Keratinocyte (primary cell): ENCODE results near the gene ALK. TPM values are rescaled to one million over a fixed set of nuclear protein-coding genes. Genes with fewer than 3 reads are reported as not detected.

Experiments
- DNase-seq: peaks from one replicate; pipeline ENCODE4 v3.0.0-alpha.2; 2011; ENCODE audit warnings: low read depth, missing footprints, low spot score
- FAIRE-seq: peaks from 2 replicates; lab custom pipeline; 2011; peaks lifted over from hg19 to GRCh38; lab: Jason Lieb, UNC
- H2AFZ ChIP-seq: 2 replicates; pipeline ENCODE4 v1.6.0; 2012; ENCODE audit warnings: low read length, control low read depth, inconsistent platforms; ENCODE audit not compliant: control insufficient read depth
- H3K27ac ChIP-seq: 2 replicates; pipeline ENCODE4 v1.5.1; 2011; ENCODE audit warnings: low read length; ENCODE audit not compliant: control insufficient read depth, insufficient read depth
- H3K27me3 ChIP-seq: 3 replicates; pipeline ENCODE4 v1.6.0; 2011; ENCODE audit warnings: low read length; ENCODE audit not compliant: control insufficient read depth, insufficient read depth; ENCODE audit errors: extremely low read depth
- H3K36me3 ChIP-seq, 2 experiments: 2 replicates in 1 of 2; 3 replicates in 1 of 2; pipeline ENCODE4 v1.5.1; 2011; ENCODE audit warnings: low read length in 2 of 2, mild to moderate bottlenecking in 1 of 2; ENCODE audit not compliant: control insufficient read depth in 2 of 2, insufficient read depth in 2 of 2; ENCODE audit errors: extremely low read depth in 1 of 2
- H3K4me1 ChIP-seq: 3 replicates; pipeline ENCODE4 v1.5.1; 2011; ENCODE audit warnings: low read length; ENCODE audit not compliant: control insufficient read depth, insufficient read depth; ENCODE audit errors: extremely low read depth
- H3K4me2 ChIP-seq: 3 replicates; pipeline ENCODE4 v1.6.0; 2011; ENCODE audit warnings: low read depth, low read length; ENCODE audit not compliant: control insufficient read depth, insufficient read depth; ENCODE audit errors: extremely low read depth
- H3K4me3 ChIP-seq, 3 experiments: fragments of 200-600 bp in 1 of 3; sonication (generic) in 1 of 3; 2 replicates in 2 of 3; 3 replicates in 1 of 3; pipeline ENCODE4 v1.5.1; 2011 to 2016; ENCODE audit warnings: low read length in 3 of 3, mild to moderate bottlenecking in 3 of 3, control low read depth in 2 of 3, inconsistent platforms in 1 of 3, low read depth in 1 of 3, mixed read lengths in 1 of 3, mixed run types in 1 of 3, moderate library complexity in 1 of 3; ENCODE audit not compliant: control insufficient read depth in 2 of 3, insufficient read depth in 2 of 3; ENCODE audit errors: extremely low read depth in 1 of 3
- H3K79me2 ChIP-seq: 2 replicates; pipeline ENCODE4 v1.6.0; 2012; ENCODE audit warnings: low read length; ENCODE audit not compliant: control insufficient read depth, insufficient read depth
- H3K9ac ChIP-seq: 3 replicates; pipeline ENCODE4 v1.6.0; 2011; ENCODE audit warnings: low read length; ENCODE audit not compliant: control insufficient read depth, insufficient read depth; ENCODE audit errors: extremely low read depth
- H3K9me1 ChIP-seq: 3 replicates; pipeline ENCODE4 v1.6.0; 2011; ENCODE audit warnings: low read length; ENCODE audit not compliant: control insufficient read depth, insufficient read depth; ENCODE audit errors: extremely low read depth
- H3K9me3 ChIP-seq: 2 replicates; pipeline ENCODE4 v1.5.1; 2012; ENCODE audit warnings: low read depth, low read length; ENCODE audit not compliant: control insufficient read depth
- H4K20me1 ChIP-seq: 3 replicates; pipeline ENCODE4 v1.6.0; 2011; ENCODE audit warnings: low read length; ENCODE audit not compliant: control insufficient read depth, insufficient read depth; ENCODE audit errors: extremely low read depth
- EZH2 ChIP-seq: IDR thresholded peaks from one replicate; pipeline ENCODE4 v1.6.1; 2012; ENCODE audit warnings: inconsistent platforms, mild to moderate bottlenecking, low read length, moderate library complexity
- dilution Hi-C: fragments of 300-500 bp; cut with MboI; formaldehyde crosslinking; loops from one replicate; pipeline ENCODE4 v1.7.0; 2020; ENCODE audit warnings: low sequenced_read_pairs; ENCODE audit not compliant: extremely low pct_ligation_motif_present
- polyA plus RNA-seq, 5 experiments: library from polyadenylated mRNA; depleted of rRNA in 3 of 5; stranded (reverse) in 3 of 5; stranded (forward) in 1 of 5; unstranded in 1 of 5; fragments of >200 nt; gene quantifications; 1 replicate in 1 of 5; 2 replicates in 3 of 5; 3 replicates in 1 of 5; pipeline versions ENCODE4 v1.2.1 to v1.2.3, GENCODE V29; 2011 to 2012; ENCODE audit warnings: missing spikeins in 2 of 5, low read depth in 1 of 5, low replicate concordance in 1 of 5
- TF ChIP-seq, protein P1 (sequence below), 3 experiments: IDR thresholded peaks in 1 of 3; conservative IDR thresholded peaks in 1 of 3; optimal IDR thresholded peaks in 1 of 3; 2 replicates in 2 of 3; 3 replicates in 1 of 3; pipeline versions ENCODE3 to v1.5.1; 2011; ENCODE audit warnings: low read length in 3 of 3, mild to moderate bottlenecking in 3 of 3, moderate library complexity in 2 of 3, control low read depth in 1 of 3, inconsistent platforms in 1 of 3; ENCODE audit not compliant: insufficient read depth in 2 of 3; ENCODE audit errors: extremely low read depth in 1 of 3

The ALK gene
- polyA plus RNA-seq, 1 donor (not counting 4 experiments of a cell fraction or from before 2014, with no cell fraction given): not detected

DNA sequence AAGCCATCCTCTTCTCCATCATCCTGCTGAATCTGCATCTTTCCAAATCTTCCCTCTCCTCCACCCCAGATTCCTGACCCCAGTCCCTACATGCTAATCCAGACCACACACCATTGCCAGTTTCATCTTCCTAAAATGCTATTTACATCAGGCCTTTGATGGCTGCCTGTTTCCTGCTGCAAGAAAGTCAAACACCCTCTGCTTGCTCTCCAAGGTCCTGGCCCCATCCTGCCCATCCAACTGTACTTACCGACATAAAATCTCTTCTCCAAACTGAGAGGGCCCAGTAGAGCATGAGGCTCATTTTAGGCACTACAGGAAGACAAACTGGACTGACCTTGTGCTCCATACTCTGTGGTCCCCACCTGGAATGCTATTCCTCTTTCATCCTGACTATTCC, 19.0 kb downstream of the ALK start:
- H3K9me1 ChIP-seq: no peaks in the 10 kb centered on the region
- FAIRE-seq (no peak), DNase-seq (no peak)
- H3K27ac ChIP-seq: no peak overlapping the region
- peaks cover 16% of the 10 kb centered on the region for H3K27me3 ChIP-seq
- dilution Hi-C loops: no loop called here
- no peak overlapping the region for H3K4me3 ChIP-seq
- H3K36me3 ChIP-seq: no peaks in the 10 kb centered on the region
- H3K4me1 ChIP-seq: no peaks in the 10 kb centered on the region
- H3K4me2 ChIP-seq: no peak overlapping the region
- H3K79me2 ChIP-seq: no peaks in the 10 kb centered on the region
- H2AFZ ChIP-seq: no peak overlapping the region
- H4K20me1 ChIP-seq: no peaks in the 10 kb centered on the region
- H3K9ac ChIP-seq: no peak overlapping the region
- TF ChIP-seq, protein P1, sequence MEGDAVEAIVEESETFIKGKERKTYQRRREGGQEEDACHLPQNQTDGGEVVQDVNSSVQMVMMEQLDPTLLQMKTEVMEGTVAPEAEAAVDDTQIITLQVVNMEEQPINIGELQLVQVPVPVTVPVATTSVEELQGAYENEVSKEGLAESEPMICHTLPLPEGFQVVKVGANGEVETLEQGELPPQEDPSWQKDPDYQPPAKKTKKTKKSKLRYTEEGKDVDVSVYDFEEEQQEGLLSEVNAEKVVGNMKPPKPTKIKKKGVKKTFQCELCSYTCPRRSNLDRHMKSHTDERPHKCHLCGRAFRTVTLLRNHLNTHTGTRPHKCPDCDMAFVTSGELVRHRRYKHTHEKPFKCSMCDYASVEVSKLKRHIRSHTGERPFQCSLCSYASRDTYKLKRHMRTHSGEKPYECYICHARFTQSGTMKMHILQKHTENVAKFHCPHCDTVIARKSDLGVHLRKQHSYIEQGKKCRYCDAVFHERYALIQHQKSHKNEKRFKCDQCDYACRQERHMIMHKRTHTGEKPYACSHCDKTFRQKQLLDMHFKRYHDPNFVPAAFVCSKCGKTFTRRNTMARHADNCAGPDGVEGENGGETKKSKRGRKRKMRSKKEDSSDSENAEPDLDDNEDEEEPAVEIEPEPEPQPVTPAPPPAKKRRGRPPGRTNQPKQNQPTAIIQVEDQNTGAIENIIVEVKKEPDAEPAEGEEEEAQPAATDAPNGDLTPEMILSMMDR (optimal IDR thresholded peaks at IDR 0.05 in 1 of 3, IDR thresholded peaks at IDR 0.05 in 1 of 3, conservative IDR thresholded peaks at IDR 0.05 in 1 of 3; ENCODE audit: extremely low read depth in 1 of 3, insufficient read depth in 2 of 3, low read length in 3 of 3): no peak
- TF ChIP-seq EZH2: no peak
- H3K9me3 ChIP-seq: no peaks in the 10 kb centered on the region

DNA sequence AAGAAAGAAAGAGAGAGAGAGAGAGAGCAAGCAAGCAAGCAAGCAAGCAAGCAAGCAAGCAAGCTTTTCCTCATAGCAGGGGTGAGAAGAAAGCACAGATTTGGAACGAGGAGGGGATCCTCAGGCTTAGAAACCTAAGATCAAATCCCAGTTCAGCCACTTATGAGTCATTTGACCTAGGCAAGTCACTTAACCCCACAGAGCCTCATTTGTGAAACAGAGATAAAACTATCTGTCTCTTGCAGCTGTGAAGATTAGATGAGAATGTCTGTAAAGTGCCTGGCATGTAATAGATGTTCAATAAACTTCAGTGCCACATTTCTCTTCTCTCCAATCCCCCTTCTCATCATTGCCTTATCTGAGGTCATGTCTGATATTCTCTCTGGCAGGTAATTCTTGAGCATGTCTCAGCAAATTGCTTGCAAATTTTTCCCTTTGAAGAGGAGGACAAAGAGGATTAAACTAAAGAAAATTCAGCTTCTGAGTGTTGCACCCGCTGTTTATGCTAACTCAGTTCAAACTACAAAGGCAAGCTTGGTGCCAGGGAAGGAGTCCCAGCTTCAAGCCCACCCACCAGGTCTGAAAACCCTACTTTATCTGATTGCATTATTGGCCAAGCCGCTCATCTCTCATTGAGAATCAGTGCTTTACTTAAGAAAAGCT, 20.3 kb downstream of the ALK start:
- Histone ChIP-seq H3K36me3 (no peaks in the 10 kb centered on the region), H2AFZ (no peak overlapping the region), H3K9me3 (no peaks in the 10 kb centered on the region), H3K27ac (no peak overlapping the region), H4K20me1 (no peaks in the 10 kb centered on the region), H3K9me1 (no peaks in the 10 kb centered on the region), H3K4me2 (no peak overlapping the region), H3K9ac (no peak overlapping the region), H3K27me3 (peaks cover 19% of the 10 kb centered on the region), H3K79me2 (no peaks in the 10 kb centered on the region), H3K4me1 (no peaks in the 10 kb centered on the region), H3K4me3 (no peak overlapping the region)
- dilution Hi-C loops: no loop called here
- TF ChIP-seq EZH2: no peak
- TF ChIP-seq, protein P1 (optimal IDR thresholded peaks at IDR 0.05 in 1 of 3, IDR thresholded peaks at IDR 0.05 in 1 of 3, conservative IDR thresholded peaks at IDR 0.05 in 1 of 3; ENCODE audit: extremely low read depth in 1 of 3, insufficient read depth in 2 of 3, low read length in 3 of 3): no peak
- DNase-seq (no peak), FAIRE-seq (no peak)
